ENCODE data around the gene C4A. TPM values are rescaled to one million over a fixed set of nuclear protein-coding genes. Genes with fewer than 3 reads are reported as not detected.

The C4A gene
- total and polyA plus RNA-seq, 2 of the 13 experiments (the other 11 are each of a cell fraction or from before 2014, with no cell fraction given): 165 to 478 TPM

DNA sequence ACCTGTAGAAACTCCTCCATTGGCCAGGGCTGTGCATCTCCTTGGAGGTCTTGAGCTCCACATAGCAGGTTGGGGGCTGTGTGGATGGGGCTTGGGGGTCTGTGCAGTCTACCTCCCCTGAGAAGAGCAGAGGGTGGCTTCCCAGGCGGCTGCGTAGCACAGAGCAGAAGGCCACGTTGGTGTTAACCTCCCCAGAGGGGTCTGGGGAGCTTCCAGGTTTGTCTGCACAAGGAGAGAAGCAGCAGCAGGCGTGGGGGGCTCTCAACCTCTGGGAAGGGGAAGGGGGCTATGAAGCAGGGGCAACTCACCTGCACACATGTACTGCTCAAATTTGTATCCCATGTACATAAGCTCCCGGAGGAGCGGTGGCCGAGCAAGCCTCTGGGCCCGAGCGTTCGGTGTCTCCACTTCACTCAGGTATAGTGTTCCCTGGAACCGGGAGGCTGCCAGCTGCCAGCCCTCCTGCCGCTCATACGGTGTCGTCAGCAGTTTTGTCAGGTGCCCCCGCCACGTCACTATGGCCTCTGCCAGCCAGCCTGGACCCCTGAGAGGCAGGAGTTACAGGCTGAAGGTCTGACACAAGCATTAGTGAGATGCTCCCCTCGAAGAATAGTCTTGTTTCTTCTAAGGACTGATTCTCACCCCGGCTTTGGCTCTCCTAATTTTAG, 11.1 kb upstream of the C4A start:
- FAIRE-seq (no peak), DNase-seq (ENCODE audit: low spot score) (no peak), ATAC-seq (no peak)
- Histone ChIP-seq H3K4me2 (ENCODE audit: low read depth, low read length) (peak overlapping the region; percentile 99), H3K4me3 (replicated peaks in 1 of 3; ENCODE audit: insufficient read depth in 1 of 3, low read depth in 2 of 3, low read length in 3 of 3) (peak overlapping the region; percentile 73 to 94 (median 90)), H3K36me3 (replicated peaks in 1 of 2; ENCODE audit: control insufficient read depth in 1 of 2, insufficient read depth in 2 of 2, low read length in 2 of 2) (peaks cover 30 to 48% of the 10 kb centered on the region in 2 experiments), H3K27ac (ENCODE audit: extremely low read length, insufficient read depth, low read length) (peak overlapping the region; percentile 86), H4K20me1 (ENCODE audit: insufficient read depth, low read length) (no peaks in the 10 kb centered on the region), H3K4me1 (ENCODE audit: insufficient read depth, low read length) (peaks cover 32% of the 10 kb centered on the region), H3K9ac (ENCODE audit: insufficient read depth, low read depth, low read length) (peak overlapping the region; percentile 88), H3K27me3 (ENCODE audit: control insufficient read depth in 1 of 2, insufficient read depth in 2 of 2, low read length in 2 of 2) (no peaks in the 10 kb centered on the region; a peak in 1 of 5 replicates), H2AFZ (ENCODE audit: low read length) (no peak overlapping the region), H3K79me2 (ENCODE audit: insufficient read depth, low read length) (peaks cover 21% of the 10 kb centered on the region), H3K9me3 (ENCODE audit: low read length) (no peaks in the 10 kb centered on the region)
- intact Hi-C loops (cut with micrococcal nuclease; ENCODE audit: unreplicated experiment) (no loop called here), in situ Hi-C loops (cut with HindIII; ENCODE audit: extremely low pct_ligation_motif_present, low pct_unique_long_range_greater_than_20kb) (no loop called here)
- POLR2A ChIA-PET: interaction anchor here (0.7 to 6.1 kb wide), 8 partner anchors 8 to 319 kb away, joined by 4 to 142 read pairs (median 8); partner anchors contain the start of genes ATF6B, BAG6, C2 and CFB
- no TSS peak for BruUV-seq (replicated peaks)
- WGBS (ENCODE audit: low lambda C conversion rate): 91% methylated on average over 18 of the region's 18 CpGs
- CTCF ChIA-PET (ENCODE audit: low intra/inter-chr PET ratio, low total read pairs): no interaction called here
- TF ChIP-seq POLR2A (IDR thresholded peaks at IDR 0.05; ENCODE audit: insufficient read depth in 1 of 2, low read depth in 2 of 2, low read length in 2 of 2): peak; percentile 17 to 25; a peak in 2 of 4 replicates
- TF ChIP-seq ZNF446 (CRISPR knock-in tag; IDR thresholded peaks at IDR 0.05): no peak
- TF ChIP-seq, protein P1, sequence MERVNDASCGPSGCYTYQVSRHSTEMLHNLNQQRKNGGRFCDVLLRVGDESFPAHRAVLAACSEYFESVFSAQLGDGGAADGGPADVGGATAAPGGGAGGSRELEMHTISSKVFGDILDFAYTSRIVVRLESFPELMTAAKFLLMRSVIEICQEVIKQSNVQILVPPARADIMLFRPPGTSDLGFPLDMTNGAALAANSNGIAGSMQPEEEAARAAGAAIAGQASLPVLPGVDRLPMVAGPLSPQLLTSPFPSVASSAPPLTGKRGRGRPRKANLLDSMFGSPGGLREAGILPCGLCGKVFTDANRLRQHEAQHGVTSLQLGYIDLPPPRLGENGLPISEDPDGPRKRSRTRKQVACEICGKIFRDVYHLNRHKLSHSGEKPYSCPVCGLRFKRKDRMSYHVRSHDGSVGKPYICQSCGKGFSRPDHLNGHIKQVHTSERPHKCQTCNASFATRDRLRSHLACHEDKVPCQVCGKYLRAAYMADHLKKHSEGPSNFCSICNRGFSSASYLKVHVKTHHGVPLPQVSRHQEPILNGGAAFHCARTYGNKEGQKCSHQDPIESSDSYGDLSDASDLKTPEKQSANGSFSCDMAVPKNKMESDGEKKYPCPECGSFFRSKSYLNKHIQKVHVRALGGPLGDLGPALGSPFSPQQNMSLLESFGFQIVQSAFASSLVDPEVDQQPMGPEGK (CRISPR knock-in tag; IDR thresholded peaks at IDR 0.05): 0 out of 2 replicates have a peak, but pooled peaks have one; percentile 4
- 0 out of 2 replicates have a peak, but pooled peaks have one; percentile 51 for TF ChIP-seq ZBTB42 (CRISPR knock-in tag; IDR thresholded peaks at IDR 0.05)
- 0 out of 2 replicates have a peak, but pooled peaks have one; percentile 11 for TF ChIP-seq NFYB (CRISPR knock-in tag; IDR thresholded peaks at IDR 0.05)
- no peak for TF ChIP-seq PHF20 (CRISPR knock-in tag; IDR thresholded peaks at IDR 0.05)
- TF ChIP-seq FOXK1 (CRISPR knock-in tag; IDR thresholded peaks at IDR 0.05; ENCODE audit: borderline replicate concordance, low read depth): no peak
- TF ChIP-seq POLR2G (IDR thresholded peaks at IDR 0.05; ENCODE audit: low read depth, low read length): peak; percentile 10; the same call in 1 of the 2 replicates
- no peak for TF ChIP-seq MYC (CRISPR knock-in tag; IDR thresholded peaks at IDR 0.05; ENCODE audit: borderline replicate concordance)
- TF ChIP-seq RBFOX2 (IDR thresholded peaks at IDR 0.05; ENCODE audit: low read depth, low read length): peak; percentile 9; the same call in 1 of the 2 replicates
- TF ChIP-seq, protein P2, sequence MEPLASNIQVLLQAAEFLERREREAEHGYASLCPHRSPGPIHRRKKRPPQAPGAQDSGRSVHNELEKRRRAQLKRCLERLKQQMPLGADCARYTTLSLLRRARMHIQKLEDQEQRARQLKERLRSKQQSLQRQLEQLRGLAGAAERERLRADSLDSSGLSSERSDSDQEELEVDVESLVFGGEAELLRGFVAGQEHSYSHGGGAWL (CRISPR knock-in tag; IDR thresholded peaks at IDR 0.05): no peak
- TF ChIP-seq HOXA7 (CRISPR knock-in tag; IDR thresholded peaks at IDR 0.05): 0 out of 2 replicates have a peak, but pooled peaks have one; percentile 23
- TF ChIP-seq ZMAT3 (CRISPR knock-in tag; conservative IDR thresholded peaks at IDR 0.05): 0 out of 2 replicates have a peak, but pooled peaks have one; percentile 25
- peak; percentile 89 for TF ChIP-seq AGO2 (optimal IDR thresholded peaks at IDR 0.05; ENCODE audit: low read depth, low read length)
- TF ChIP-seq HDAC1 (CRISPR knock-in tag; IDR thresholded peaks at IDR 0.05): no peak
- TF ChIP-seq, protein P3, sequence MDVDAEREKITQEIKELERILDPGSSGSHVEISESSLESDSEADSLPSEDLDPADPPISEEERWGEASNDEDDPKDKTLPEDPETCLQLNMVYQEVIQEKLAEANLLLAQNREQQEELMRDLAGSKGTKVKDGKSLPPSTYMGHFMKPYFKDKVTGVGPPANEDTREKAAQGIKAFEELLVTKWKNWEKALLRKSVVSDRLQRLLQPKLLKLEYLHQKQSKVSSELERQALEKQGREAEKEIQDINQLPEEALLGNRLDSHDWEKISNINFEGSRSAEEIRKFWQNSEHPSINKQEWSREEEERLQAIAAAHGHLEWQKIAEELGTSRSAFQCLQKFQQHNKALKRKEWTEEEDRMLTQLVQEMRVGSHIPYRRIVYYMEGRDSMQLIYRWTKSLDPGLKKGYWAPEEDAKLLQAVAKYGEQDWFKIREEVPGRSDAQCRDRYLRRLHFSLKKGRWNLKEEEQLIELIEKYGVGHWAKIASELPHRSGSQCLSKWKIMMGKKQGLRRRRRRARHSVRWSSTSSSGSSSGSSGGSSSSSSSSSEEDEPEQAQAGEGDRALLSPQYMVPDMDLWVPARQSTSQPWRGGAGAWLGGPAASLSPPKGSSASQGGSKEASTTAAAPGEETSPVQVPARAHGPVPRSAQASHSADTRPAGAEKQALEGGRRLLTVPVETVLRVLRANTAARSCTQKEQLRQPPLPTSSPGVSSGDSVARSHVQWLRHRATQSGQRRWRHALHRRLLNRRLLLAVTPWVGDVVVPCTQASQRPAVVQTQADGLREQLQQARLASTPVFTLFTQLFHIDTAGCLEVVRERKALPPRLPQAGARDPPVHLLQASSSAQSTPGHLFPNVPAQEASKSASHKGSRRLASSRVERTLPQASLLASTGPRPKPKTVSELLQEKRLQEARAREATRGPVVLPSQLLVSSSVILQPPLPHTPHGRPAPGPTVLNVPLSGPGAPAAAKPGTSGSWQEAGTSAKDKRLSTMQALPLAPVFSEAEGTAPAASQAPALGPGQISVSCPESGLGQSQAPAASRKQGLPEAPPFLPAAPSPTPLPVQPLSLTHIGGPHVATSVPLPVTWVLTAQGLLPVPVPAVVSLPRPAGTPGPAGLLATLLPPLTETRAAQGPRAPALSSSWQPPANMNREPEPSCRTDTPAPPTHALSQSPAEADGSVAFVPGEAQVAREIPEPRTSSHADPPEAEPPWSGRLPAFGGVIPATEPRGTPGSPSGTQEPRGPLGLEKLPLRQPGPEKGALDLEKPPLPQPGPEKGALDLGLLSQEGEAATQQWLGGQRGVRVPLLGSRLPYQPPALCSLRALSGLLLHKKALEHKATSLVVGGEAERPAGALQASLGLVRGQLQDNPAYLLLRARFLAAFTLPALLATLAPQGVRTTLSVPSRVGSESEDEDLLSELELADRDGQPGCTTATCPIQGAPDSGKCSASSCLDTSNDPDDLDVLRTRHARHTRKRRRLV (CRISPR knock-in tag; IDR thresholded peaks at IDR 0.05): 0 out of 2 replicates have a peak, but pooled peaks have one; percentile 3
- TF ChIP-seq RXRA (CRISPR knock-in tag; IDR thresholded peaks at IDR 0.05): no peak
- TF ChIP-seq ZNF674 (CRISPR knock-in tag; IDR thresholded peaks at IDR 0.05; ENCODE audit: low read depth): no peak

Measured in HepG2 (cell line).